EL (cell line): ENCODE results near the gene ATP8B3.

Source experiments
- DNase-seq: peaks from one replicate; pipeline ENCODE4 v3.0.0-alpha.2; 2016

ATP8B3 gene, protein sequence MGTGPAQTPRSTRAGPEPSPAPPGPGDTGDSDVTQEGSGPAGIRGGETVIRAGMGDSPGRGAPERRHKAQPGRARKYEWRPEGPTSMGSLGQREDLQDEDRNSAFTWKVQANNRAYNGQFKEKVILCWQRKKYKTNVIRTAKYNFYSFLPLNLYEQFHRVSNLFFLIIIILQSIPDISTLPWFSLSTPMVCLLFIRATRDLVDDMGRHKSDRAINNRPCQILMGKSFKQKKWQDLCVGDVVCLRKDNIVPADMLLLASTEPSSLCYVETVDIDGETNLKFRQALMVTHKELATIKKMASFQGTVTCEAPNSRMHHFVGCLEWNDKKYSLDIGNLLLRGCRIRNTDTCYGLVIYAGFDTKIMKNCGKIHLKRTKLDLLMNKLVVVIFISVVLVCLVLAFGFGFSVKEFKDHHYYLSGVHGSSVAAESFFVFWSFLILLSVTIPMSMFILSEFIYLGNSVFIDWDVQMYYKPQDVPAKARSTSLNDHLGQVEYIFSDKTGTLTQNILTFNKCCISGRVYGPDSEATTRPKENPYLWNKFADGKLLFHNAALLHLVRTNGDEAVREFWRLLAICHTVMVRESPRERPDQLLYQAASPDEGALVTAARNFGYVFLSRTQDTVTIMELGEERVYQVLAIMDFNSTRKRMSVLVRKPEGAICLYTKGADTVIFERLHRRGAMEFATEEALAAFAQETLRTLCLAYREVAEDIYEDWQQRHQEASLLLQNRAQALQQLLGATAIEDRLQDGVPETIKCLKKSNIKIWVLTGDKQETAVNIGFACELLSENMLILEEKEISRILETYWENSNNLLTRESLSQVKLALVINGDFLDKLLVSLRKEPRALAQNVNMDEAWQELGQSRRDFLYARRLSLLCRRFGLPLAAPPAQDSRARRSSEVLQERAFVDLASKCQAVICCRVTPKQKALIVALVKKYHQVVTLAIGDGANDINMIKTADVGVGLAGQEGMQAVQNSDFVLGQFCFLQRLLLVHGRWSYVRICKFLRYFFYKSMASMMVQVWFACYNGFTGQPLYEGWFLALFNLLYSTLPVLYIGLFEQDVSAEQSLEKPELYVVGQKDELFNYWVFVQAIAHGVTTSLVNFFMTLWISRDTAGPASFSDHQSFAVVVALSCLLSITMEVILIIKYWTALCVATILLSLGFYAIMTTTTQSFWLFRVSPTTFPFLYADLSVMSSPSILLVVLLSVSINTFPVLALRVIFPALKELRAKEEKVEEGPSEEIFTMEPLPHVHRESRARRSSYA (N-terminal part only)

DNA sequence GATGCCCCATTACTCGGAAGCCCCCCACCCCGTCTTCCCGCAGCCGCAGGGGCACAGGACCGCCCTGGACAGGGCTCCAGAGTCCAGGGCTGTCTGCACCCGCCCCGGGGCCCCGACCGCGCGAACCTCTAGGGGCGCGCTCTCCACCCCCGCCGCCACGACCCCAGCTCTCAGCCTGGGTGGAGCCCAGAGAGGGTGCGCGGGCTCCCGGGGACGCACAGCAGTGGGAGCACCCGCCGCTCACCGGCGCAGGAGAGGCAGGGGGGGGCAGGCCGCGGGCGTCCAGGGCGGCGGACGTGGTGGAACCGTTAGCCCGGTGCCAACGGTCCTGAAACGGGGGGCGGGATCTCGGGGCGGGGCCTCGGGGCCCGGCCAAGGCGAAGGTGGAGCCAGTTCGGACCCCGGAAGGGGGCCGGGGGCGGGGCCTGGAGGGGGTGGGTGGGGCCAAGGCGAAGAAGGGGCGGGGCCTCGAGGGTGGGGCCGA, at the start of gene ATP8B3:
ATP8B3 (minus strand) TSS at position 335 of the 484 bp plus-strand sequence. CDS start 540 bp downstream, outside the sequence.
- DNase-seq, result no peak

DNA sequence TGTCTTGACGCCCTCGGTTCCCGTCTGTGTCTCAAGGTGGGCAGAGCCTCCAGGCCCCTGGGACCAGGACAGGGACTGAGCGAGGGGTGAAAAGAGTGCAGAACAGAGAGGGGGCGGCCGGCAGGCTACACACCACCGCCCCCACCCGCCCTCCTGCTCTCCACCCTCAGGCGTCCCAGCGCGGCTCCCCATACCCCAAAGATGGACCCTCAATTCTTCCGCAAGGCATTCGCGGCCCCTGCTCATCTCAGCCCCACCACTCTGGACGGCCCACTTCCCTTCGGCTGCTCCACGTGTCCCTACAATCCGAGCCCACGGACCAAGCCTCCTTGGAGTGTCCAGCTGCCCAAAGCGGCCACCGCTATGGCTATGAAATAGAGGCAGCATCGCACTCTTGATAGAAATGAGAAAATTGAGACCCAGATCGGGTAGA, 49.5 kb upstream of the ATP8B3 start:
- peak; percentile 29 for DNase-seq

DNA sequence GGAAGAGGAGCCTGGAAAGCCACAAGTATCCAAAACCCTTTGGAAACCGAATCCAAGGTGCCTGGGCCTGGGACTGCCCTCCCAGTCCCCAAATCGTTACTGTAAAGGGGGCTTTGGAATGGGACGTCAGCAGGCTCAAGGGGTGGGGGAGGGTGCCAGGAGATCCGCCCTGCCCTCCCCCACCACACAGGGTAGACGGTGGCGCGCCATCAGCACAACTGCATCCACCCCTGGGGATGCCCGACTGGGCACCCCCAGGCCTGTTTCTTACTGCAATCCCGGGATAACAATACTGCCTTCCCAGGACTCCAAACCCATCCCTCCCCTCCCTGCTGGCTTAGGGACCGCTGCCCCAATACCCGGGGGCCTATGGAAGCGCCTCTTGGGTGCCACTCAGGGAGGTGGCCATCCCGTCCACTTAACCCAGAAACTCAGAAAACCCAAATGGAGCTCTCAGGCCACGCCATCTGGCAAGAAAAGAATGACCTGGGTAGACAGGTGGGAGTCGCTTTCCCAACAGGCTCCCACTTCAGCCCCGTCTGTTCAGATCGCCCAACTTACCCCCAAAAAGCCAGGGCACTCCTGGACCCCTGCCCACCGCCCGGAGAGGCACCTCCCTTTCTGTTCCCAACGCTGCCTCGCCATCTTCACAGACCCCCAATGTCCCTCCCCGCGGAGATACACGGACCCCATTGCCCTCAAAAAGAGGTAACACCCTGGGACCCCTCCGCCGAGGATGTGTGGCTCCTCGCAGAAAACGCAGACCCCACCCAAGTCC, 48.9 kb upstream of the ATP8B3 start:
- DNase-seq, result no peak

DNA sequence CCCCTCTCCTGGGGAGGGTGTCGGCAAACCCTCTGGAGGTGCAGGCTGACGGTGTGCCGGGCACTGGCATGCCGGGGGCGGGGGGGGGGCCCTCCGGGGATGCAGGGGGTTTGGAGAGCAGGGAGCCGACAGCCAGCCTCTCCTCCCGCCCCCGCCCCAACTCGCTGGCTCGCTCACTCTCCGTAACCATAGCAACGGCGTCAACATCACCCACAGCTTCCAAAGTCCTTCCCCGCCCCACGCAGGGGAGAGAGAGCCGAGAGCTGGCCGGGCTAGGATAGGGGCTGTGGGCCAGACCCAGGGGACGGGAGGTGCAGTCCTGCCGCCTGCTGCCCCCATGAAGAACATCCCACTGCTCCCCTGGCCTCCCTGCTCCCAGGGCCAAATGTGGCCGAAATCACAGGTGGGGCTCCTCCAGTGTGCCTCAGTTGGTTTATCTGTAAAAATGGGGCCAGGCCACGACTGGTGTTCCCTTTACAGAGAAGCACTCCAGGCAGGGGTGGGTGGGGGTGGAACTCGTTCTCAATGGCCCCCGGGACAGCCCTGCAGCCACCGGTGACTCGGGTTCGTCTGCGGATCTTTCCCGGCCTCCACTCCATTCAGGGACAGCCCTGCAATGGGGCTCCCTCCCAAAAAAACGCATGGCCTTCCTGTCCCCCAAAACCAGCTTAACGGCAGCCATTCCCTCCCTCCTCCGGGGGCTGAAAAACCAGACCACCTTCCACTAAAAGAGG, 48.1 kb upstream of the ATP8B3 start:
- DNase-seq, result peak; percentile 72

DNA sequence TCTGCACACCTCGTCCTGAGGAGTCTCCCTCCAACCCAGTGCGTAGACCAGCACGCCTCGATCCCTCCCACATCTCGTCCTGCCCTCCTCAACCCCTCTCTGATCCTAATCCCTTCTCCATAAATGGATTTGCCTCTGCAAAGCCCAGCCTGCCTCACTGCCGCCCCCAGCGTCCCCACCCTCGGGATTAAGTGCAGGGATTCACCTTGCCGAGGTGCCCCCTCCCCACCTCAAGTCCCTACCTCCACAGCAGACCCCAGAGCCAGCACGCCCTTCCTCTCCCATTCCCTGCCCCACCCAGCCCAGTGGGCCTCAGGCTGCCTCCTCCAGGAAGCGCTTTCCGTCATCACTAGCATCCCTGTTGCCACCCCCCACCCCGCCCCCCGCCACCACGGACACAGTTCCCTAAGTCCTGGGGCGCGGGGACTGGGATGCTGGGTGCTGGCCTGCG, 47.3 kb upstream of the ATP8B3 start:
- DNase-seq, result no peak

DNA sequence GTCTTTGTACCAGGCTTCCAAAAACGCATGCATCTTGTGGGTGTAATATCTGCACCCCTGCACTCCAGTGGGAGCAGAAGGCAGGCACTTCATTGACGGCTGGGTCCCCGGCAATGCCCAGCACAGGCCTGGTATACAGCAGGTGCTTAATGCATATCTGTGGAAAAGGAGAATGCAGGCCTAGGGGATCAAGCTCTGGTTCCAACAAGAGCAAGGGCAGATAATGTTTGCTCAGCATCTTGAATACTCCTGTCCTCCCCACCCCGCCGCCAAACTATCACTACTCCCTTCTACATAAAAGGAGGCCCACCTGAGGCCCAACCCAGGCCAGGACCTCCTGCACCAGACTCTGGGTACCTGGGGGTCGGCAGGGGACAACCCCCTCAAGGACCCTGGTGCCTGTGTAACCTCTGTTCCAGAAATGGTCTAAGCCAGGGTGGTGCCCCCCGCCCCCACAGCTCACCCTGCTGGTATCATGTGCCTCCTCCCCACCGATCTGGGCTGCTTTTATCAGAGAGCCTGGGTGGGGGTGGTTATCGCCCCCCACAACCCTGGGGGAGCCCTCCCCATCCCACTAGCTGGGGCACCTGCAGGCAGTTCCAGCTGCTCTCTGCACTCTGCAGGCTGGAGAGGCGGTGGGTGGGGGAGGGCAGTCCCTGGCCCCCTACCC, 46.5 kb upstream of the ATP8B3 start:
- no peak for DNase-seq

DNA sequence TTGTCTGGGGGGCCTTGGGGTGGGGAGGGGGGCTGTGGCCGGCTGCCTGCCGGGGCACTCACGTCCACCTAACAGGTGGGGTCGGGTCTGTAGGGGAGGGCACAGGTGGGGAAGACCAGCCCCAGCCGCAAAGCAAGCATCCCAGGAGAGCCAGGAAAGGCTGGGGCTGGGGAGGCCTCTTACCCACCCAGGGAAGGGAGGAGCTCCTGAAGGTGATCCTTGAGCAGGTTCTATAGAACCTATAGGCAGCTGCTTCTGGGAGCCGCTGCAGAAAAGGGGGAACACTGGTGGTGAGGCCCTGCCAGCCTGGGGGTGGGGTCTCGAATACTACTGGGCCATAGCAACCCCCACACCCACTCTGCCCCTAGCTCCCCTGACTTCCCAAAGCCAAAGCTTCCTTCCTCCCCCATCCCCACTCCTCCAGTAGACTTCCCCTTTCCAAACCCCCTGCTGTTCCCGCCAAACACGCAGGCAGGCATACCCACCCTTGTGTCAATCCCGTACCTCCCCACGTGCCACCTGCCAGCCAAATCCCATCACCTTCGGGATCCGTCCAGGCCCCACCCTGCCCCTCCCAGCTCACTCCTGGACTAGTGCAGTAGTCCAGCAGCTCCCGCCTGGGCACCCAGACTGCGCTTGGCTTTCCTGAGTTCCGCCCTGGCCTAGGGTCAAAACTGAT, 45.7 kb upstream of the ATP8B3 start:
- no peak for DNase-seq

DNA sequence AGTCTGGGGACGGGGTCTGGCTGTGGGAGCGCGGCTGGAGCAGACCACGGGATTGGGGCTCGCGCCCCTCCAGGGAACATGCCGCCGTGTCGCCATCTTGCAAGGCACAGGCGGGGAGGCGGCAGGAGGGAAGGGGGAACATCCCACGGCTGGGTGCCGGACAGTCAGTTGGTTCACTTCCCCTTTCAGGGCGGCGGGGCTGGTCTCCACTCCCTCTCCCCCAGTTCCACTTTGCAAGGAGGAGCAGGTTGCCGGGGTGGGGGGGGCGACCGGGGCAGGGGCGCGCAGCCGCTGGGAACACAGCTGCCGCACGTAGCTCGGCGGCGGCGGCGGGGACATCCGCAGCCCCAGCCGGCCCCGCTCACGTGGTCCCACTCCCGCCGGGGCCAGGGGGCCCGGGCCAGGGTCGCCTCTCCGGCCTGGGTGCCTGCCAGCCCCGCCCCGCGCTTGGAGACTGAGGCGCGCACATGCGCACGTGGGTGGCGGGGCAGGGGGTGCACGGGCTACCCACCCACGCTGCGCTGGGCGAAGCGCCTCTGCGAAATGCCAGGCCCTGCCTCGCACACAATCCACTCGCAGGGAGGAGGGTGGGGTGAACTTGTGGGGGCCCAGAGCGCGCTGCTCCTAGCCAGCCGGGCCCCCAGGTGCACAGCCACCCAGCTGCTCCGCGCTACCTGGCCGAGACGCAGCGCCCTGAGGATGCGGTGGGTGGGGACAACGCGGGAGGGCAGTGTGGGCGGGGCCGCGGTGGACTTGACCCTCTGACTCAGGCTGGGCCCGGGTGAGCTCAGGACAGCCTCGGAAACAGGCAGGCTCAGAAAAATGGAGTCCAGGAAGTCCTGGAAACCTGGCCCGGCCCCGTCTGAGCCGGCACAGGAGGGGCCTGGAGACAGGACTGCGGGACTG, 44.9 kb upstream of the ATP8B3 start:
- peak; percentile 89 for DNase-seq

DNA sequence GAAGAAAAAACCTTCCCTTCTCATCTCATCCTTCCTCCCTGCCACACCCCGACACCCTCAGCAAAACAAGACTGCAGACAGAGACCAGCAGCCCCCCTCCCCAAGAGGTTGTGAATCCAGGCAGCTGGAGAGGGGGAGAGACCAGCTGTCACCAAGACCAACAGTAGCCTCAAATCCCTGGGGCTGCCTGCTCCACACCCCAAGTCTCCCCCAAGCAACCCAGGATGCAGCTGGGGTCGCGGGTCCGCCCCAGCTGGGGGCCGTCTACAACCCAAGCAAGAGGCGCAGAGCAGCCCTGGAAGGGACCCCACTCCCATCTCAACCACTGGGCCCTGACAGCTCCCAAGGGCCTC, 44.2 kb upstream of the ATP8B3 start:
- no peak for DNase-seq

DNA sequence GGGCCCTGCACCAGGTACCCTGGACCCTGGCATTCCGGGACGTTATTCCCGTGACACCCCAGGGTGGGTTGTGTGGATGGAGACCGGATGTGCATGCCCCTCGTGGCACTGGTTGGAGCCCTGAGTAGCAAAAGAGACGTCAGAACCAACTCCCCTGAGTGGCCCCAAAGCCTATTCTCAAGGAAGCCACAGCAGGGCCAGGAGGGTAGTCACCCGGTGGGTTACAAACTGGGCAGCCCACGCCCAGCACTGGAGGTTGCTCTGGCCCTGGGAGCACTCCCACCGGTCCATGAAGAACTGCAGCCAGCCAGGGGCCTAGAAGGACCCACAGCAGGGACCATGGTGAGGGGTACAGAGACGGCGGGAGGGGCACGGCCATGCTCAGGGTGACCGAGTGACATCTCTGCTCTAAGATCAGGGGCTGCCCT, 43.8 kb upstream of the ATP8B3 start:
- peak; percentile 34 for DNase-seq

DNA sequence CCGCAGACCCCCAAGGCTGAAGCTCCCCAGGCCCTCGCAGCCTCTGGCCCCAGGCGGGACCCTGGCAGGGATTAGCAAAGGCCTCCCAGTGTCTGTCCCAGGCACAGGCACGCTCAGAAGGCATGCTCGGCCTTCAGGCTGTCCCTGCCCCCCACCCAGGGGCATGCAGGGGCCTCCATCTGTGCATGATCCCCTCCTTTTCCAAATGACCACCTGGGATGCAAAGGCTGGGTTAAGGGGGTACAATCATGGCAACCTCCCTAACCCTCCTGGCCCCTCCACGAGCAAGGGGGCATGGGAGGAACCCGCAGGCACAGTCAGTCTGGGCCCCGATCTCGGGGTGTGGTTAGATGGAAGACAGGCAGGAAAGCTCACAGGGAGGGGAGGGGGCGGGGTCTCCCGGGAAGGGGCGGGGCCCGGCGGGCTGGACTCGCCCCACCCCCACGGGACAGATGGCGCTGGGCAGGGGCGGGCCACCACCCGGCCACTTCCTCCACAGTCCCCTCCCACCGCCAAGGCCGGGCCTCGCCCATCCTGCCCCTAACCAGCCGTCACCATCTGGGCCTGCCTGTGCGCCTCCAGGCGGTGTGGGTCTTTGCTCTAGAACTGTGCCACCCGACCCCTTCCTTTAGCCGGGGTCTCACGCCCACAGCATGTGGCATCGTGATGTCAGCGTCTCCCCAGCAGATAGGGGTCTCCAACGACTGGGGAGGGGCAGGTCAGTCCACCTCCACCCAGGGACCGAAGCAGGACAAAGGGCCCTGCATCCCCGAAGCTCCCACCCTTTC, 43.2 kb upstream of the ATP8B3 start:
- peak; percentile 93 for DNase-seq

DNA sequence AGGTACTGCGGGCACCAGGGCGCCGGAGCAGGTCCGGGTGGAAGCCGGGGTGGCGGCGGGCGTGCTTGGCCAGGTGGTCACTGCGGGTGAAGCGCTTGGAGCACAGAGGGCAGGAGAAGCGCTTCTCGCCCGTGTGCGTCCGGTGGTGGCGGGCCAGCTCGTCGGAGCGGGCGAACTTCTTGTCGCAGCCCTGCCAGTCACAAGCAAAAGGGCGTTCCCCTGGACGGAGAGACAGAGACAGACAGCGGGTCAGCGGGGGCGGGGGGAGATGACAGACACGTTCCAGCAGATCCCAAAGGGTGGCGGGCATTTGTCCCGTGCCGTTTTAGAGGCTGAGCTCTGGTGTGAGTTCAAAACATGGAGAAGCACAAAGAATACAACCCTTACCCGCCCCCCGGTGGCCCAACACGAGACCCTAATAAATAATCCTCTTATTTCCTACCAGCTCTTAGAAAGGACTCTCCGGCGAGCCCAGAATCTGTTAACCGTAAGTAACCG, 42.5 kb upstream of the ATP8B3 start:
- no peak for DNase-seq

DNA sequence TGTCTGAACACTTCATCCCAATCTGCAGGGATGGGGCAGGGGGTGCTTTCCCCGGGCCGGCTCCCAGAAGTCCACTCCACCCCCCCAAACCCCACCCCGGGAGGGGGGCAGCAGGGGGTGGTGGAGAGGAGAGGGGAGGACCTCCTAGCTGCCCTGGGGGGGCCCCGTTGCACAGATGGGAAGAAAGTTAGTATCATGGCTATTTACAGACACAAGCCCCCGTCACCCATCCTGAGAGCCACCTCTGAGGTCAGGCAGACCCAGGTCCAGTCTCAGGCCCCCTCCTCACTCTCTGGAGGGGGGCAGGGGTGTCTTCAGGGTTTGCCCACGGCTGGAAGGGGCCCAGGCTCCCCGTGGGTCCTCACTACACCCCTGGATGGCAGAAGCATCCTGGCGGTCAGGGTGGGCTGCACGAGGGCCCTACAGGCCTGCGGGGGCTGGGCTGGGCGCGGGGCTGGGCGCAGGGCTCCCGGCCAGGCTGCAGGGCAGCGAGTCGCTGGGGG, 42.0 kb upstream of the ATP8B3 start:
- no peak for DNase-seq

DNA sequence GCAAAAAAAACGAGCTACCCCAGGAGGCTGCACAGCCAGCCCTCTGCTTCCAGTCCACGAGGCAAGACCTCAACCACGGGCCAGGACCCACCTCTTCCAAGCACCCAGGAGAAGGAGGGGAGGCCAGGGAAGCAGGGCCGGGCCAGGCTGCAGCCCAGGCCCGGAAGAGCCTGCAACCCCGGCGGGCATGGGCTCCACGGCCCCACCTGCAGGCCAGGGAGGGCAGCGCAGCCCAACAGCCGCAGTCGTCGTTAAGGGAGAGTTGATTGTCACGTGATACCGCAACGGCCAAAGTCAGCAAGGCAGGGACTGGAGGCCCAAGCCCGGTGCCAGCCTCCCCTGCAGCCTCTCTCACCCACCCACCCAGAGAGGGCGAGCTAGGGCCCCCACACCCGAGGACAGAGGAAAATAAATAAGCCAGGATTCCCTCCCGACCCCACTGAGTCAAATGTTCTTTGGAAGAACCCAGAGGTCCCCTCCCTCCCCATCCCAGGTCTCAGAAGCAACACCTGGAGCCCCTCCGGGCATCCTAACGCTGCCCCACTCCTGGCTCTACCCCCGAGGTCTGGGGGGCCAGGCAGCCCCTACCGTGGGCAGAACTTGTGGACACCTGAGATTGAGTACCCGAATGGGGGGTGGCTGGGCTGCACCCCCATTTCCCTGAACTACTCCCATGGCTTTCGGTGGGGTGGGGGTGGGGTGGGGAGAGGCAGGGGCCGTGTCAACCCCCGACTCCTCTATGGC, 41.4 kb upstream of the ATP8B3 start:
- peak; percentile 80 for DNase-seq

DNA sequence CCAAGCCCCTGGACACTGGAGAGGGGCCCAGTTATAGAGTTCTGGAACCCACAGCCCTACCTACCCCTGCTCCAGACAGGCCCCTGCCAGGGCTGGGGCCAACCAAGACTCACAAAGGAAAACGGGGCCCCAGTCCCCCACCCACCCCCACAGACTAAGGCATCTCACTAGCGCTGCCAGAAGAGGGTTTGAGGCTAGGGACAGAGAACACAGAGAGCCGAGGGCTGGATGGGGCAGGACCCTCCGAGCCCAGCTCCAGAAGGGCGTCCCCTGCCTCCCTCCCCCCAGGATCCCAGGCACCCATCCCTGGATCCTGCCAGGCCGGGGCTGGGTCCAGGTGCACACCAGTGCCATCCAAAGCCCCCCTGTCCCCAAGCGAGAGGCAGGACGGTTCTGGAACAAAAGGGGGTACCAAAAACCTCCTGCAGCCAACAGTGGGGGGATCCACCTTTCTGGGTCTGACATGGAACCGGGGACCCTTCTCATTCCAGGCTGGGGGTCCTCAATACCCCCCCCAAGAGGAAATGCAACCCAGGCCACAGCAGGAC, 40.6 kb upstream of the ATP8B3 start:
- DNase-seq, result no peak
